Activated CD4-positive, alpha-beta T cell treated with anti-CD3 and anti-CD28 coated beads, Interleukin-2, amount 50 U/mL, for 4 hours (primary cell): ENCODE results near the gene LRRTM4.
"Not testable (repeated sequence)": the region's sequence is repeated elsewhere in the genome, so short reads cannot be mapped to it uniquely, and the experiment has no call there.

Experiments used
- DNase-seq, 2 experiments: peaks; one replicate each; pipeline ENCODE4 v3.0.0-alpha.2; 2020

LRRTM4 gene

DNA sequence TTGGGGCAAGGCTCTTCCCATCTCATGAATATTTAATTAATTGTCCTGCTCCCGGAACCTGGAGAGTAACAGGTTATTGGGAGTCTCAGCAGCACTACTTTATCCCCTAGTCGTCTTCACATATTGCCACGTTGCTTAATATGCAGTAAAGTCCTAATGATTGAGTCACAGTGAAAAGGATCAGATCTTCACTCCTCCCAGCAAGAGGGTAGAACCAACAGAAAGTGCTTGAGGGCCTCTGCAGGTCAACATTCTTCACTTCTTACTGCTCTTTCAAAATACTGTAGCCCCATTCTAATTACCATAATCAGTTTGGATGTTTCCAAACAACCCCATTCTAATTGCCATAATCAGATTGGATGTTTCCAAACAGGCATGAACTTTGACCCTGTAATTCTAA lies 801.0 kb downstream of the LRRTM4 start:
- no peak for DNase-seq

- DNase-seq = no peak
Observed at GRCh38 chr2:76713312-76713711, 808.9 kb downstream of the LRRTM4 start.

- no peak for DNase-seq
Observed at GRCh38 chr2:76711490-76711889, 810.7 kb downstream of the LRRTM4 start.

DNA sequence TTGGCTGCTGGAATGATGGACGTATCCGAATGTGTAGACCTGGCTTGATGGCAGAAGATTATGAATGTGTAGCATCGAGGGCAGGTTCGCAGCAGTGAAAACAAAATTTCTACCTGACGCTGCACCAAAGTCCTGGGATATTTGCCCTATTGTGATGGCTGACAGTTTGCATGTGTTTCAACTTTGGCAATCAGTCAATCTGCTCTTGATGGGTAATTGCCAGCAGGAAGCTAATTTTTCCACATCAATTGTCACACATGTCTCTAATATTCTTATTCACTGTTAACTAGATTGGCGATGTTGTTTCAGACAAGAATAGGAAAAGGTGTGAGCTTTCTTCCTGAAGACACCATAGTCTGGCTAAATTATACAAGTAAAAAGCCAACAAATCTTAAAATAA lies 821.3 kb downstream of the LRRTM4 start:
- DNase-seq = no peak

DNA sequence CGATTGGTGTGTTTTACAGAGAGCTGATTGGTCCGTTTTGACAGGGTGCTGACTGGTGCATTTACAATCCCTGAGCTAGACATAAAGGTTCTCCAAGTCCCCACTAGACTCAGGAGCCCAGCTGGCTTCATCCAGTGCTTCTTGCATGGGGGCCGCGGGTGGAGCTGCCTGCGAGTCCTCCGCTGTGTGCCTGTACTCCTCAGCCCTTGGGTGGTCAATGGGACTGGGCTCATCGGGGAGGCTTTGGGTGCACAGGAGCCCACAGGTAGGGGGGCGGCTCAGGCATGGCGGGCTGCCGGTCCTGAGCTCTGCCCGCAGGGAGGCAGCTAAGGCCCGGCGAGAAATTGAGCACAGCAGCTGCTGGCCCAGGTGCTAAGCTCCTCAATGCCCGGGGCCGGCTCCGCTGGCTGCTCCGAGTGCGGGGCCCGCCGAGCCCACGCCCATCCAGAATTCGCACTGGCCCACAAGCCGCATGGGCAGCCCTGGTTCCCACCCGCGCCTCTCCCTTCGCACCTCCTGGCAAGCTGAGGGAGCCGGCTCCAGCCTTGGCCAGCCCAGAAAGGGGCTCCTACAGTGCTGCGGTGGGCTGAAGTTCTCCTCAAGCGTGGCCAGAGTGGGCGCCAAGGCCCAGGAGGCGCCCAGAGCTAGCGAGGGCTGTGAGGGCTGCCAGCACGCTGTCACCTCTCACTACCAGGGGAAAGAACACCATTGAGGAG lies 824.0 kb downstream of the LRRTM4 start:
- DNase-seq = not testable (repeated sequence)
